A549 (cell line): ENCODE results near the gene SLFN12L. TPM values are rescaled to one million over a fixed set of nuclear protein-coding genes. Genes with fewer than 3 reads are reported as not detected.
A peak's percentile ranks its signal among the peaks of the same experiment; 100 is the strongest.

Experiments
- ATAC-seq, 2 experiments: fragments of 200-7000 bp in 1 of 2; fragments of >200 bp in 1 of 2; cut with Nextera tagmentation in 1 of 2; cut with Tn5 transposase in 1 of 2; 3 replicates each; pipeline versions ENCODE4 v1.8.0 to v1.9.1; 2018 to 2020; ENCODE audit warnings: mild to moderate bottlenecking in 1 of 2, moderate library complexity in 1 of 2
- CTCF ChIA-PET: fragments of 300-600 bp; sonication (Branson Sonifier 250); formaldehyde crosslinking; extraction: SDS; loops from one replicate; lab custom pipeline; 2021; ENCODE audit warnings: antibody characterized with exemption, inconsistent platforms; lab: Yijun Ruan, JAX
- POLR2A ChIA-PET: fragments of 350-600 bp; formaldehyde crosslinking; extraction: SDS; loops from one replicate; lab custom pipeline; 2021; ENCODE audit warnings: antibody characterized with exemption, inconsistent platforms; lab: Yijun Ruan, JAX
- DNase-seq, 2 experiments: peaks; one replicate each; pipeline versions ENCODE4 v3.0.0 to v3.0.0-alpha.2; 2011 to 2016; ENCODE audit warnings: low read depth in 1 of 2, low spot score in 1 of 2
- FAIRE-seq: peaks from 2 replicates; lab custom pipeline; 2011; peaks lifted over from hg19 to GRCh38; lab: Jason Lieb, UNC
- H3K27ac ChIP-seq, 2 experiments: fragments of >200 bp; sonication (Bioruptor Twin); formaldehyde crosslinking; 3 replicates each; pipeline ENCODE4 v1.5.1; 2016 to 2017
- H3K4me1 ChIP-seq: fragments of >200 bp; sonication (Bioruptor Twin); formaldehyde crosslinking; 3 replicates; pipeline ENCODE4 v1.6.1; 2016
- H3K4me2 ChIP-seq: fragments of >200 bp; sonication (Bioruptor Twin); formaldehyde crosslinking; 3 replicates; pipeline ENCODE4 v1.6.1; 2016
- H3K4me3 ChIP-seq: fragments of >200 bp; sonication (Bioruptor Twin); formaldehyde crosslinking; 3 replicates; pipeline ENCODE4 v1.5.1; 2016
- H3K9me3 ChIP-seq: fragments of >200 bp; sonication (Bioruptor Twin); formaldehyde crosslinking; 3 replicates; pipeline ENCODE4 v1.6.1; 2016
- ATOH8 ChIP-seq: fragments of 250-450 bp; sonication (Bioruptor Pico); IDR thresholded peaks from 2 replicates; pipeline ENCODE4 v1.5.0; 2020; ENCODE audit warnings: low read depth, mild to moderate bottlenecking, moderate library complexity
- BCL3 ChIP-seq: fragments of >200 bp; sonication (Bioruptor Twin); formaldehyde crosslinking; IDR thresholded peaks from 3 replicates; pipeline ENCODE4 v1.6.1; 2016
- CHD4 ChIP-seq: fragments of 200-600 bp; sonication (generic); IDR thresholded peaks from 2 replicates; pipeline ENCODE4 v1.6.1; 2016; ENCODE audit warnings: antibody characterized with exemption, mild to moderate bottlenecking, borderline replicate concordance
- CTCF ChIP-seq: fragments of >200 bp; sonication (Bioruptor Twin); formaldehyde crosslinking; IDR thresholded peaks from 3 replicates; pipeline ENCODE4 v1.5.1; 2016
- EHMT2 ChIP-seq: fragments of 200-600 bp; sonication (generic); IDR thresholded peaks from 2 replicates; pipeline ENCODE4 v1.6.1; 2016; ENCODE audit warnings: antibody characterized with exemption, low read depth, mild to moderate bottlenecking, moderate library complexity
- EP300 ChIP-seq, 2 experiments: fragments of >200 bp; sonication (Bioruptor Twin); formaldehyde crosslinking; IDR thresholded peaks; 2 replicates in 1 of 2; 3 replicates in 1 of 2; pipeline ENCODE4 v1.6.1; 2016 to 2017
- FOXS1 ChIP-seq: fragments of 250-450 bp; sonication (Bioruptor Pico); IDR thresholded peaks from 2 replicates; pipeline ENCODE4 v1.5.0; 2020; ENCODE audit warnings: mild to moderate bottlenecking, moderate library complexity
- HDAC2 ChIP-seq: fragments of 200-600 bp; sonication (generic); IDR thresholded peaks from 2 replicates; pipeline ENCODE4 v1.6.1; 2016
- HEYL ChIP-seq: fragments of 250-450 bp; sonication (Bioruptor Pico); IDR thresholded peaks from 2 replicates; pipeline ENCODE4 v1.8.0; 2021; ENCODE audit warnings: mild to moderate bottlenecking, moderate library complexity
- HOXB13 ChIP-seq: fragments of 250-450 bp; sonication (Bioruptor Pico); IDR thresholded peaks from 2 replicates; pipeline ENCODE4 v1.5.0; 2020; ENCODE audit warnings: low read depth, mild to moderate bottlenecking, moderate library complexity
- JUNB ChIP-seq: fragments of >200 bp; sonication (Bioruptor Twin); formaldehyde crosslinking; IDR thresholded peaks from 2 replicates; pipeline ENCODE4 v1.6.1; 2016
- KDM5A ChIP-seq: fragments of 200-600 bp; sonication (generic); IDR thresholded peaks from 2 replicates; pipeline ENCODE4 v1.6.1; 2016; ENCODE audit warnings: antibody characterized with exemption, mild to moderate bottlenecking
- MAFK ChIP-seq: fragments of 450-650 bp; IDR thresholded peaks from 2 replicates; pipeline ENCODE4 v1.6.1; 2014; ENCODE audit not compliant: partially characterized antibody
- MAZ ChIP-seq: fragments of 150-350 bp; IDR thresholded peaks from 2 replicates; pipeline ENCODE4 v1.6.1; 2014; ENCODE audit warnings: antibody characterized with exemption, low read depth, low read length, borderline replicate concordance
- MYC ChIP-seq: IDR thresholded peaks from 2 replicates; pipeline ENCODE4 v1.6.1; 2012; ENCODE audit warnings: mild to moderate bottlenecking, inconsistent platforms, low read length, improper control_type of control experiment, borderline replicate concordance
- NPAS2 ChIP-seq: fragments of 250-450 bp; sonication (Bioruptor Pico); IDR thresholded peaks from 2 replicates; pipeline ENCODE4 v1.8.0; 2022; ENCODE audit warnings: mild to moderate bottlenecking, moderate library complexity, borderline replicate concordance
- NR3C1 ChIP-seq: fragments of >200 bp; sonication (Bioruptor Twin); formaldehyde crosslinking; IDR thresholded peaks from 3 replicates; pipeline ENCODE4 v1.6.1; 2017
- POLR2A ChIP-seq: IDR thresholded peaks from 2 replicates; pipeline ENCODE4 v1.6.1; 2012; ENCODE audit warnings: mild to moderate bottlenecking, low read length
- RCOR1 ChIP-seq: fragments of 150-350 bp; IDR thresholded peaks from 2 replicates; pipeline ENCODE4 v1.6.1; 2014; ENCODE audit warnings: antibody characterized with exemption, low read length, low read depth
- RFX5 ChIP-seq: fragments of 450-650 bp; IDR thresholded peaks from 2 replicates; pipeline ENCODE4 v1.7.1; 2014; ENCODE audit warnings: antibody characterized with exemption, mild to moderate bottlenecking, moderate library complexity
- RNF2 ChIP-seq: fragments of 200-600 bp; sonication (generic); IDR thresholded peaks from 2 replicates; pipeline ENCODE4 v1.6.1; 2016; ENCODE audit warnings: low read depth, mild to moderate bottlenecking, antibody characterized with exemption, moderate library complexity, borderline replicate concordance
- SREBF2 ChIP-seq: fragments of 450-650 bp; IDR thresholded peaks from 2 replicates; pipeline ENCODE4 v1.6.1; 2014; ENCODE audit warnings: mild to moderate bottlenecking, moderate library complexity
- USF2 ChIP-seq: fragments of 450-650 bp; IDR thresholded peaks from 2 replicates; pipeline ENCODE4 v1.6.1; 2014; ENCODE audit warnings: antibody characterized with exemption
- WGBS: methylation state at CpG from one replicate; pipeline ENCODE4 v1.1.6; 2017; ENCODE audit errors: missing lambda C conversion rate; 5-methylcytosine and 5-hydroxymethylcytosine counted together
- polyA plus RNA-seq, 4 experiments: library from polyadenylated mRNA; depleted of rRNA in 3 of 4; stranded (reverse); fragments of >200 nt; fragmentation: RNase III in 1 of 4; extraction: RNeasy Plus Mini Kit Qiagen cat#74134 plus additional on column Dnase treatment in 1 of 4; gene quantifications; 2 replicates in 3 of 4; 3 replicates in 1 of 4; pipeline ENCODE4 v1.2.3, GENCODE V29; 2011 to 2017

The SLFN12L gene
- polyA plus RNA-seq, 2 of the 4 experiments (the other 2 are of a cell fraction) = not detected

GRCh38 chr17:35553310-35553709 lies 15.8 kb upstream of the SLFN12L start:
- 51% methylated on average over 4 of the region's 4 CpGs for WGBS
- DNase-seq = no peak
- no peak for ATAC-seq
- CTCF ChIA-PET = interaction anchor here (0.6 to 6.0 kb wide), 9 partner anchors 10 to 241 kb away, joined by 3 to 44 read pairs (median 4); partner anchors contain the start of gene SLFN12L
- H3K9me3 ChIP-seq = no peaks in the 10 kb centered on the region
- POLR2A ChIA-PET = interaction anchor here (1.5 kb wide), 1 partner anchor 25 kb away, joined by 4 read pairs; the partner anchor contains the start of gene PEX12
- H3K4me3 ChIP-seq = no peak overlapping the region
- no peak overlapping the region for H3K27ac ChIP-seq
- FAIRE-seq = no peak
- TF ChIP-seq KDM5A = no peak
- no peak for TF ChIP-seq CTCF
- peak; percentile 89 for TF ChIP-seq MAFK
- TF ChIP-seq MYC = no peak
- no peak for TF ChIP-seq CHD4
- TF ChIP-seq EHMT2 = no peak
- TF ChIP-seq, all 56 proteins: peak for 1
- Histone ChIP-seq H3K4me2 (no peak overlapping the region), H3K4me1 (no peaks in the 10 kb centered on the region)

GRCh38 chr17:35548978-35549377 lies 11.5 kb upstream of the SLFN12L start:
- ChIA-PET POLR2A (no interaction called here), CTCF (interaction anchor here (0.7 to 4.2 kb wide), 4 partner anchors 10 to 236 kb away, joined by 3 to 36 read pairs (median 6); partner anchors contain the start of gene SLFN12L)
- FAIRE-seq (no peak), ATAC-seq (no peak), DNase-seq (no peak)
- Histone ChIP-seq H3K4me2 (no peak overlapping the region), H3K4me1 (no peaks in the 10 kb centered on the region), H3K9me3 (no peaks in the 10 kb centered on the region), H3K27ac (no peak overlapping the region), H3K4me3 (no peak overlapping the region)
- TF ChIP-seq HEYL (CRISPR knock-in tag) = no peak
- no peak for TF ChIP-seq NR3C1
- no peak for TF ChIP-seq HDAC2
- no peak for TF ChIP-seq RCOR1
- no peak for TF ChIP-seq HOXB13 (CRISPR knock-in tag)
- no peak for TF ChIP-seq USF2
- no peak for TF ChIP-seq ATOH8 (CRISPR knock-in tag)
- TF ChIP-seq JUNB = no peak
- no peak for TF ChIP-seq RNF2
- no peak for TF ChIP-seq FOXS1 (CRISPR knock-in tag)
- TF ChIP-seq EP300 (IDR thresholded peaks at IDR 0.05) = no peak
- no peak for TF ChIP-seq BCL3
- no peak for TF ChIP-seq POLR2A
- TF ChIP-seq MAZ = no peak
- TF ChIP-seq SREBF2 = no peak
- no peak for TF ChIP-seq RFX5
- TF ChIP-seq NPAS2 (CRISPR knock-in tag) = no peak
- WGBS = 37% methylated on average over 1 of the region's 1 CpG
